Erythroblast (primary cell): ENCODE results near the gene LMAN2.

Experiments used
- GATA1 ChIP-seq: IDR thresholded peaks from 2 replicates; pipeline ENCODE4 v1.6.1; 2011; ENCODE audit warnings: low read depth, mild to moderate bottlenecking, control low read depth, low read length, moderate library complexity
- POLR2A ChIP-seq: IDR thresholded peaks from 2 replicates; pipeline ENCODE4 v1.6.1; 2011; ENCODE audit warnings: mild to moderate bottlenecking, low read length

DNA sequence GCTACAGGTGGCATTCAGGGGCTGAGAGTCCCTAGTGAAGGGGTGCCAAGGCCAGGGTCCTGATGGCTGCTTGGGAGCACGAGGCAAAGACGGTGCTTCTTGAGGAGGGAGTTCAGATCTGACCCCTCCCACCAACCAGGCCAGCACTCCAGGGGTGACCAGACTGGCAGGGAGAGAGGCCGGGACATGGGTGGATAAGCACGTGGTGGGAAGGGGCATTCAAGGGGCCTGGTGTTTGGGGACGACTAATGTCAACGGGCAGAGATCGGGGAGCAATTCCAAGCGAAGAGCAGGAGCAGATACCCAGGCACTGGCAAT is 10.8 kb upstream of the LMAN2 start:
- TF ChIP-seq POLR2A (no peak), GATA1 (no peak)
